Measurements from ENCODE around the gene LRCH2.

LRCH2 gene

GRCh38 chrX:115065304-115065703, 168.6 kb downstream of the LRCH2 start:
- no peak for DNase-seq (ENCODE audit: low read depth in 2 of 2)
